Measurements from ENCODE around the gene LMO2.
"Not testable (repeated sequence)": the region's sequence is repeated elsewhere in the genome, so short reads cannot be mapped to it uniquely, and the experiment has no call there.

DNA sequence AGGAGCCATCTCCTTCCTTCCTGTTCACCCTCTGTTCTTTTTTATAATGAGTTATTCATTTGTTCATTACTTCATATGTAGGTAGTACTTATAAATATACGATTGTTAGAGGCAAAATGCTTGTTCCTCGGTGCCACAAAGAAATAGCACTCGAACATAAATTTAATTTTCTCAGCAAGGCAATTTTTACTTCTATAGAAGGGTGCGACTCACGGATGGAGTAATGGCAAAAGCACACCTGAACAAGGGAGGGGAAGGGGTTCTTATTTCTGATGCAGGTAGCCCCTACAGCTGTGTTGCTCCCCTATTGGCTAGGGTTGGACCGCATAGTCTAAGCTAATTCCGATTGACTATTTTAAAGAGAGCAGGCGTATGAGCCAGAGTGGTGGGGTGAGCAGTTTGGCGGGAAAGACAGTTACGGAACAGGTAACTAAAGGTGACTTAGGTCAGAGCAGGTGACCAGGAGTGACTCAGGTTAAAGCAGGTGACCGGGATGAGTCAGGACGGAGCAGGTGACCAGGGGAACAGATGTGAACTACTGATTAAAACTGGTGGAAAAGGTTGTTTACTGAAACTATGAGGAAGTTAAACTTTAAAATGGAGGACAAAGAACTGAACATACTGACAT lies 40.0 kb upstream of the LMO2 start:
- TF ChIP-seq POLR2A, EP300 (IDR thresholded peaks at IDR 0.05): not testable (repeated sequence)
- TF ChIP-seq, protein P1, sequence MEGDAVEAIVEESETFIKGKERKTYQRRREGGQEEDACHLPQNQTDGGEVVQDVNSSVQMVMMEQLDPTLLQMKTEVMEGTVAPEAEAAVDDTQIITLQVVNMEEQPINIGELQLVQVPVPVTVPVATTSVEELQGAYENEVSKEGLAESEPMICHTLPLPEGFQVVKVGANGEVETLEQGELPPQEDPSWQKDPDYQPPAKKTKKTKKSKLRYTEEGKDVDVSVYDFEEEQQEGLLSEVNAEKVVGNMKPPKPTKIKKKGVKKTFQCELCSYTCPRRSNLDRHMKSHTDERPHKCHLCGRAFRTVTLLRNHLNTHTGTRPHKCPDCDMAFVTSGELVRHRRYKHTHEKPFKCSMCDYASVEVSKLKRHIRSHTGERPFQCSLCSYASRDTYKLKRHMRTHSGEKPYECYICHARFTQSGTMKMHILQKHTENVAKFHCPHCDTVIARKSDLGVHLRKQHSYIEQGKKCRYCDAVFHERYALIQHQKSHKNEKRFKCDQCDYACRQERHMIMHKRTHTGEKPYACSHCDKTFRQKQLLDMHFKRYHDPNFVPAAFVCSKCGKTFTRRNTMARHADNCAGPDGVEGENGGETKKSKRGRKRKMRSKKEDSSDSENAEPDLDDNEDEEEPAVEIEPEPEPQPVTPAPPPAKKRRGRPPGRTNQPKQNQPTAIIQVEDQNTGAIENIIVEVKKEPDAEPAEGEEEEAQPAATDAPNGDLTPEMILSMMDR (IDR thresholded peaks at IDR 0.05) = not testable (repeated sequence)
